Measurements from ENCODE around the gene CYTH4.

Gene CYTH4

GRCh38 chr22:37293172-37293571 lies 10.9 kb downstream of the CYTH4 start:
- DNase-seq, result no peak

GRCh38 chr22:37294747-37295146 lies 12.4 kb downstream of the CYTH4 start:
- DNase-seq, result no peak

GRCh38 chr22:37295213-37295886 lies 13.0 kb downstream of the CYTH4 start:
- DNase-seq, result no peak

GRCh38 chr22:37295946-37296345 lies 13.6 kb downstream of the CYTH4 start:
- no peak for DNase-seq

- no peak for DNase-seq
Measured at GRCh38 chr22:37298748-37299495, 16.6 kb downstream of the CYTH4 start.

- no peak for DNase-seq
Measured at GRCh38 chr22:37299969-37300509, 17.7 kb downstream of the CYTH4 start.

- no peak for DNase-seq
Measured at GRCh38 chr22:37300551-37301017, 18.3 kb downstream of the CYTH4 start.

- no peak for DNase-seq
Measured at GRCh38 chr22:37301144-37301830, 19.0 kb downstream of the CYTH4 start.

- no peak for DNase-seq
Measured at GRCh38 chr22:37302674-37303555, 20.6 kb downstream of the CYTH4 start.

- DNase-seq, result no peak
Measured at GRCh38 chr22:37303821-37304274, 21.5 kb downstream of the CYTH4 start.

- no peak for DNase-seq
Measured at GRCh38 chr22:37304595-37305343, 22.5 kb downstream of the CYTH4 start.

GRCh38 chr22:37305887-37306286 lies 23.6 kb downstream of the CYTH4 start:
- DNase-seq, result no peak

GRCh38 chr22:37306494-37306829 lies 24.2 kb downstream of the CYTH4 start:
- no peak for DNase-seq

- DNase-seq, result no peak
Measured at GRCh38 chr22:37308385-37309200, 26.3 kb downstream of the CYTH4 start.

- no peak for DNase-seq
Measured at GRCh38 chr22:37309211-37310074, 27.1 kb downstream of the CYTH4 start.

GRCh38 chr22:37310075-37310606 lies 27.8 kb downstream of the CYTH4 start:
- DNase-seq, result no peak

GRCh38 chr22:37310815-37311595 lies 28.7 kb downstream of the CYTH4 start:
- no peak for DNase-seq

- DNase-seq, result no peak
Measured at GRCh38 chr22:37311761-37312312, 29.5 kb downstream of the CYTH4 start.
